ENCODE results near the gene TP53RK. TPM values are rescaled to one million over a fixed set of nuclear protein-coding genes. Genes with fewer than 3 reads are reported as not detected.

TP53RK gene
- total RNA-seq, 1 experiment from 2014 or later = 12.4 TPM

DNA sequence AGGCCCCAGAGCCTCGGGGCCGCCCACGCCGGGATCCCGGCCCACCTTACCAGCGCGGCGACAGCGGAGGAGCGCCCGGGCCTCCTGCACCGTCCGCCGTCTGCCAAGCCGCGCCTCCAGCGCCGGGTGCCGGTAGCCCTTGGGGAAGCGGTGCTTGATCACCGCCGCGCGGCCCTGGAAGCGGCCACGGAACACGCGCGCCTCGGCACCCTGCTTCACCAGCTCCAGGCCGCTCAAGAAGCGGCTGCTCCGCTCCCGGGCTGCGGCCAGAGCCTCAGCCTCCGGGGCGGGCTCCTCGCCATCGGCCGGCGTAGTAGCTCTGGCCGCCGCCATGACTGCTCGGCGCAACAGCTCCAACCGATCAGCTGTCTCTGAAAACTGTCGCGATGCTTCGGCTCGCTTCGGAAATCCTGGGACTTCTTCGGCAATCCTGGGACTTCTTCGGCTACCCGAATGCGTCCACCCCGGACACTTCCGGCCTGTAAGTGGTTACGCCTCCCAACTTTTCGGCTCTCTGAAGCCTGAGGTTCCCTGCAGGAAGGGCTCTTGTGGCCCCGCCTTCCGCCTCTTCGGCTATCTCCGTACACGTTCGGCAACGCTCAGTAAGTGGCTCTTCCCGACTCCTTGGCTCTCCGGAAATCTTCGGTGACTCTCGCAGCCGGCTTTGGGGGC lies at the start of gene TP53RK (continued):
- TF ChIP-seq, protein P1, sequence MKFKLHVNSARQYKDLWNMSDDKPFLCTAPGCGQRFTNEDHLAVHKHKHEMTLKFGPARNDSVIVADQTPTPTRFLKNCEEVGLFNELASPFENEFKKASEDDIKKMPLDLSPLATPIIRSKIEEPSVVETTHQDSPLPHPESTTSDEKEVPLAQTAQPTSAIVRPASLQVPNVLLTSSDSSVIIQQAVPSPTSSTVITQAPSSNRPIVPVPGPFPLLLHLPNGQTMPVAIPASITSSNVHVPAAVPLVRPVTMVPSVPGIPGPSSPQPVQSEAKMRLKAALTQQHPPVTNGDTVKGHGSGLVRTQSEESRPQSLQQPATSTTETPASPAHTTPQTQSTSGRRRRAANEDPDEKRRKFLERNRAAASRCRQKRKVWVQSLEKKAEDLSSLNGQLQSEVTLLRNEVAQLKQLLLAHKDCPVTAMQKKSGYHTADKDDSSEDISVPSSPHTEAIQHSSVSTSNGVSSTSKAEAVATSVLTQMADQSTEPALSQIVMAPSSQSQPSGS (CRISPR knock-in tag; IDR thresholded peaks at IDR 0.05; ENCODE audit: borderline replicate concordance, low read depth) = no peak
- TF ChIP-seq RELA (CRISPR knock-in tag; IDR thresholded peaks at IDR 0.05; ENCODE audit: borderline replicate concordance) (no peak), ZNF121 (CRISPR knock-in tag; IDR thresholded peaks at IDR 0.05) (no peak), SOX15 (CRISPR knock-in tag; IDR thresholded peaks at IDR 0.05) (no peak), NR2C2 (CRISPR knock-in tag; IDR thresholded peaks at IDR 0.05) (no peak), SMAD3 (CRISPR knock-in tag; IDR thresholded peaks at IDR 0.05; ENCODE audit: borderline replicate concordance) (no peak; the same call in 1 of the 2 replicates), GABPB1 (CRISPR knock-in tag; IDR thresholded peaks at IDR 0.05) (peak; percentile 46), TCF7 (CRISPR knock-in tag; IDR thresholded peaks at IDR 0.05; ENCODE audit: low read depth) (no peak), SMAD4 (CRISPR knock-in tag; IDR thresholded peaks at IDR 0.05) (no peak), KAT7 (CRISPR knock-in tag; IDR thresholded peaks at IDR 0.05; ENCODE audit: borderline replicate concordance) (peak; percentile 75; the same call in 1 of the 2 replicates), ZNF396 (CRISPR knock-in tag; IDR thresholded peaks at IDR 0.05; ENCODE audit: borderline replicate concordance) (no peak), GRHL2 (CRISPR knock-in tag; IDR thresholded peaks at IDR 0.05; ENCODE audit: insufficient replicate concordance, severe bottlenecking) (no peak), CREM (CRISPR knock-in tag; IDR thresholded peaks at IDR 0.05) (0 out of 2 replicates have a peak, but pooled peaks have one; percentile 59), ZNF416 (CRISPR knock-in tag; IDR thresholded peaks at IDR 0.05) (peak; percentile 81; the same call in 1 of the 2 replicates), NR3C1 (CRISPR knock-in tag; conservative IDR thresholded peaks at IDR 0.05; ENCODE audit: low read depth) (0 out of 2 replicates have a peak, but pooled peaks have one; percentile 24)
- TF ChIP-seq, protein P2, sequence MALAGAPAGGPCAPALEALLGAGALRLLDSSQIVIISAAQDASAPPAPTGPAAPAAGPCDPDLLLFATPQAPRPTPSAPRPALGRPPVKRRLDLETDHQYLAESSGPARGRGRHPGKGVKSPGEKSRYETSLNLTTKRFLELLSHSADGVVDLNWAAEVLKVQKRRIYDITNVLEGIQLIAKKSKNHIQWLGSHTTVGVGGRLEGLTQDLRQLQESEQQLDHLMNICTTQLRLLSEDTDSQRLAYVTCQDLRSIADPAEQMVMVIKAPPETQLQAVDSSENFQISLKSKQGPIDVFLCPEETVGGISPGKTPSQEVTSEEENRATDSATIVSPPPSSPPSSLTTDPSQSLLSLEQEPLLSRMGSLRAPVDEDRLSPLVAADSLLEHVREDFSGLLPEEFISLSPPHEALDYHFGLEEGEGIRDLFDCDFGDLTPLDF (CRISPR knock-in tag; IDR thresholded peaks at IDR 0.05) = no peak
- TF ChIP-seq, protein P3, sequence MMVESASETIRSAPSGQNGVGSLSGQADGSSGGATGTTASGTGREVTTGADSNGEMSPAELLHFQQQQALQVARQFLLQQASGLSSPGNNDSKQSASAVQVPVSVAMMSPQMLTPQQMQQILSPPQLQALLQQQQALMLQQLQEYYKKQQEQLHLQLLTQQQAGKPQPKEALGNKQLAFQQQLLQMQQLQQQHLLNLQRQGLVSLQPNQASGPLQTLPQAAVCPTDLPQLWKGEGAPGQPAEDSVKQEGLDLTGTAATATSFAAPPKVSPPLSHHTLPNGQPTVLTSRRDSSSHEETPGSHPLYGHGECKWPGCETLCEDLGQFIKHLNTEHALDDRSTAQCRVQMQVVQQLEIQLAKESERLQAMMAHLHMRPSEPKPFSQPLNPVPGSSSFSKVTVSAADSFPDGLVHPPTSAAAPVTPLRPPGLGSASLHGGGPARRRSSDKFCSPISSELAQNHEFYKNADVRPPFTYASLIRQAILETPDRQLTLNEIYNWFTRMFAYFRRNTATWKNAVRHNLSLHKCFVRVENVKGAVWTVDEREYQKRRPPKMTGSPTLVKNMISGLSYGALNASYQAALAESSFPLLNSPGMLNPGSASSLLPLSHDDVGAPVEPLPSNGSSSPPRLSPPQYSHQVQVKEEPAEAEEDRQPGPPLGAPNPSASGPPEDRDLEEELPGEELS (CRISPR knock-in tag; IDR thresholded peaks at IDR 0.05) = peak; percentile 68; the same call in 1 of the 2 replicates
- TF ChIP-seq, protein P4, sequence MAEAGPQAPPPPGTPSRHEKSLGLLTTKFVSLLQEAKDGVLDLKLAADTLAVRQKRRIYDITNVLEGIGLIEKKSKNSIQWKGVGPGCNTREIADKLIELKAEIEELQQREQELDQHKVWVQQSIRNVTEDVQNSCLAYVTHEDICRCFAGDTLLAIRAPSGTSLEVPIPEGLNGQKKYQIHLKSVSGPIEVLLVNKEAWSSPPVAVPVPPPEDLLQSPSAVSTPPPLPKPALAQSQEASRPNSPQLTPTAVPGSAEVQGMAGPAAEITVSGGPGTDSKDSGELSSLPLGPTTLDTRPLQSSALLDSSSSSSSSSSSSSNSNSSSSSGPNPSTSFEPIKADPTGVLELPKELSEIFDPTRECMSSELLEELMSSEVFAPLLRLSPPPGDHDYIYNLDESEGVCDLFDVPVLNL (CRISPR knock-in tag; IDR thresholded peaks at IDR 0.05; ENCODE audit: borderline replicate concordance, low read depth) = no peak
- TF ChIP-seq, protein P5, sequence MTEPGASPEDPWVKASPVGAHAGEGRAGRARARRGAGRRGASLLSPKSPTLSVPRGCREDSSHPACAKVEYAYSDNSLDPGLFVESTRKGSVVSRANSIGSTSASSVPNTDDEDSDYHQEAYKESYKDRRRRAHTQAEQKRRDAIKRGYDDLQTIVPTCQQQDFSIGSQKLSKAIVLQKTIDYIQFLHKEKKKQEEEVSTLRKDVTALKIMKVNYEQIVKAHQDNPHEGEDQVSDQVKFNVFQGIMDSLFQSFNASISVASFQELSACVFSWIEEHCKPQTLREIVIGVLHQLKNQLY (CRISPR knock-in tag; IDR thresholded peaks at IDR 0.05) = no peak
- TF ChIP-seq, protein P6, sequence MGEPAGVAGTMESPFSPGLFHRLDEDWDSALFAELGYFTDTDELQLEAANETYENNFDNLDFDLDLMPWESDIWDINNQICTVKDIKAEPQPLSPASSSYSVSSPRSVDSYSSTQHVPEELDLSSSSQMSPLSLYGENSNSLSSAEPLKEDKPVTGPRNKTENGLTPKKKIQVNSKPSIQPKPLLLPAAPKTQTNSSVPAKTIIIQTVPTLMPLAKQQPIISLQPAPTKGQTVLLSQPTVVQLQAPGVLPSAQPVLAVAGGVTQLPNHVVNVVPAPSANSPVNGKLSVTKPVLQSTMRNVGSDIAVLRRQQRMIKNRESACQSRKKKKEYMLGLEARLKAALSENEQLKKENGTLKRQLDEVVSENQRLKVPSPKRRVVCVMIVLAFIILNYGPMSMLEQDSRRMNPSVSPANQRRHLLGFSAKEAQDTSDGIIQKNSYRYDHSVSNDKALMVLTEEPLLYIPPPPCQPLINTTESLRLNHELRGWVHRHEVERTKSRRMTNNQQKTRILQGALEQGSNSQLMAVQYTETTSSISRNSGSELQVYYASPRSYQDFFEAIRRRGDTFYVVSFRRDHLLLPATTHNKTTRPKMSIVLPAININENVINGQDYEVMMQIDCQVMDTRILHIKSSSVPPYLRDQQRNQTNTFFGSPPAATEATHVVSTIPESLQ (CRISPR knock-in tag; IDR thresholded peaks at IDR 0.05) = no peak
- TF ChIP-seq, protein P7, sequence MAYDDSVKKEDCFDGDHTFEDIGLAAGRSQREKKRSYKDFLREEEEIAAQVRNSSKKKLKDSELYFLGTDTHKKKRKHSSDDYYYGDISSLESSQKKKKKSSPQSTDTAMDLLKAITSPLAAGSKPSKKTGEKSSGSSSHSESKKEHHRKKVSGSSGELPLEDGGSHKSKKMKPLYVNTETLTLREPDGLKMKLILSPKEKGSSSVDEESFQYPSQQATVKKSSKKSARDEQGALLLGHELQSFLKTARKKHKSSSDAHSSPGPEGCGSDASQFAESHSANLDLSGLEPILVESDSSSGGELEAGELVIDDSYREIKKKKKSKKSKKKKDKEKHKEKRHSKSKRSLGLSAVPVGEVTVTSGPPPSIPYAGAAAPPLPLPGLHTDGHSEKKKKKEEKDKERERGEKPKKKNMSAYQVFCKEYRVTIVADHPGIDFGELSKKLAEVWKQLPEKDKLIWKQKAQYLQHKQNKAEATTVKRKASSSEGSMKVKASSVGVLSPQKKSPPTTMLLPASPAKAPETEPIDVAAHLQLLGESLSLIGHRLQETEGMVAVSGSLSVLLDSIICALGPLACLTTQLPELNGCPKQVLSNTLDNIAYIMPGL (CRISPR knock-in tag; IDR thresholded peaks at IDR 0.05) = peak; percentile 79; the same call in 1 of the 2 replicates
- TF ChIP-seq, protein P8, sequence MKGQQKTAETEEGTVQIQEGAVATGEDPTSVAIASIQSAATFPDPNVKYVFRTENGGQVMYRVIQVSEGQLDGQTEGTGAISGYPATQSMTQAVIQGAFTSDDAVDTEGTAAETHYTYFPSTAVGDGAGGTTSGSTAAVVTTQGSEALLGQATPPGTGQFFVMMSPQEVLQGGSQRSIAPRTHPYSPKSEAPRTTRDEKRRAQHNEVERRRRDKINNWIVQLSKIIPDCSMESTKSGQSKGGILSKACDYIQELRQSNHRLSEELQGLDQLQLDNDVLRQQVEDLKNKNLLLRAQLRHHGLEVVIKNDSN (CRISPR knock-in tag; IDR thresholded peaks at IDR 0.05) = peak; percentile 23; the same call in 1 of the 2 replicates
- TF ChIP-seq, protein P9, sequence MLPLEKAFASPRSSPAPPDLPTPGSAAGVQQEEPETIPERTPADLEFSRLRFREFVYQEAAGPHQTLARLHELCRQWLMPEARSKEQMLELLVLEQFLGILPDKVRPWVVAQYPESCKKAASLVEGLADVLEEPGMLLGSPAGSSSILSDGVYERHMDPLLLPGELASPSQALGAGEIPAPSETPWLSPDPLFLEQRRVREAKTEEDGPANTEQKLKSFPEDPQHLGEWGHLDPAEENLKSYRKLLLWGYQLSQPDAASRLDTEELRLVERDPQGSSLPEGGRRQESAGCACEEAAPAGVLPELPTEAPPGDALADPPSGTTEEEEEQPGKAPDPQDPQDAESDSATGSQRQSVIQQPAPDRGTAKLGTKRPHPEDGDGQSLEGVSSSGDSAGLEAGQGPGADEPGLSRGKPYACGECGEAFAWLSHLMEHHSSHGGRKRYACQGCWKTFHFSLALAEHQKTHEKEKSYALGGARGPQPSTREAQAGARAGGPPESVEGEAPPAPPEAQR (CRISPR knock-in tag; IDR thresholded peaks at IDR 0.05) = no peak
- TF ChIP-seq, protein P10, sequence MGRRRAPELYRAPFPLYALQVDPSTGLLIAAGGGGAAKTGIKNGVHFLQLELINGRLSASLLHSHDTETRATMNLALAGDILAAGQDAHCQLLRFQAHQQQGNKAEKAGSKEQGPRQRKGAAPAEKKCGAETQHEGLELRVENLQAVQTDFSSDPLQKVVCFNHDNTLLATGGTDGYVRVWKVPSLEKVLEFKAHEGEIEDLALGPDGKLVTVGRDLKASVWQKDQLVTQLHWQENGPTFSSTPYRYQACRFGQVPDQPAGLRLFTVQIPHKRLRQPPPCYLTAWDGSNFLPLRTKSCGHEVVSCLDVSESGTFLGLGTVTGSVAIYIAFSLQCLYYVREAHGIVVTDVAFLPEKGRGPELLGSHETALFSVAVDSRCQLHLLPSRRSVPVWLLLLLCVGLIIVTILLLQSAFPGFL (CRISPR knock-in tag; IDR thresholded peaks at IDR 0.05; ENCODE audit: borderline replicate concordance) = no peak
